ENCODE results near the gene TRAF3.
A peak's percentile ranks its signal among the peaks of the same experiment; 100 is the strongest.

Gene TRAF3

GRCh38 chr14:102907303-102907844, 130.1 kb downstream of the TRAF3 start:
- DNase-seq (ENCODE audit: low spot score) (no peak), FAIRE-seq (no peak)

GRCh38 chr14:102907980-102908730, 130.9 kb downstream of the TRAF3 start:
- DNase-seq (ENCODE audit: low spot score) (no peak), FAIRE-seq (no peak)

- FAIRE-seq: no peak
Measured at GRCh38 chr14:102908766-102909455, 131.7 kb downstream of the TRAF3 start.

DNA sequence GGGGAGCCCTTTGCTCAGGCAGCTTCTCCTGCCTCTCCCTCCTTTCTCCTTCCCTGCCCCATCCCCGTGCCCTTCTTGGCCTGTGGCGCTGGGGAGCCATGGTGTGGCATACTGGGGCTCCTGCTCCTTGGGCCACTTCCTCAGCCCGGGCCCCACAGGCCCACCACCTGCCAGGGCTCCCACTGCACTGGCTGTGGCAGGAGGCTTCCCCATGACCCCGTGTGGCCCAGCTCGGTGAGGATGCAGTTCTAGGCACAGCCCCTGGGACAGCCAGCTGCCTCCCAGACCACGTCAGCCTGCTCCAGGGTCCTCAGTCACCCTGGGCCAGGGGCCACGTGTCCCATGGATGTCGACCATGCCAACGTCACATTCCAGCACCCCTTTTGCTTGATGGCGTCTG, 132.2 kb downstream of the TRAF3 start:
- FAIRE-seq: no peak

More at GRCh38 chr14:102908766-102909455, 131.7 kb downstream of the TRAF3 start:
- DNase-seq (ENCODE audit: low spot score): no peak

GRCh38 chr14:102909911-102910310, 132.7 kb downstream of the TRAF3 start:
- no peak for FAIRE-seq
- no peak for DNase-seq (ENCODE audit: low spot score)

More for the DNA sequence above, 132.2 kb downstream of the TRAF3 start:
- no peak for DNase-seq (ENCODE audit: low spot score)

- DNase-seq (ENCODE audit: low spot score) (no peak), FAIRE-seq (no peak)
Measured at GRCh38 chr14:102910442-102910841, 133.2 kb downstream of the TRAF3 start.

- FAIRE-seq: no peak
- no peak for DNase-seq (ENCODE audit: low spot score)
Measured at GRCh38 chr14:102911541-102911951, 134.3 kb downstream of the TRAF3 start.

DNA sequence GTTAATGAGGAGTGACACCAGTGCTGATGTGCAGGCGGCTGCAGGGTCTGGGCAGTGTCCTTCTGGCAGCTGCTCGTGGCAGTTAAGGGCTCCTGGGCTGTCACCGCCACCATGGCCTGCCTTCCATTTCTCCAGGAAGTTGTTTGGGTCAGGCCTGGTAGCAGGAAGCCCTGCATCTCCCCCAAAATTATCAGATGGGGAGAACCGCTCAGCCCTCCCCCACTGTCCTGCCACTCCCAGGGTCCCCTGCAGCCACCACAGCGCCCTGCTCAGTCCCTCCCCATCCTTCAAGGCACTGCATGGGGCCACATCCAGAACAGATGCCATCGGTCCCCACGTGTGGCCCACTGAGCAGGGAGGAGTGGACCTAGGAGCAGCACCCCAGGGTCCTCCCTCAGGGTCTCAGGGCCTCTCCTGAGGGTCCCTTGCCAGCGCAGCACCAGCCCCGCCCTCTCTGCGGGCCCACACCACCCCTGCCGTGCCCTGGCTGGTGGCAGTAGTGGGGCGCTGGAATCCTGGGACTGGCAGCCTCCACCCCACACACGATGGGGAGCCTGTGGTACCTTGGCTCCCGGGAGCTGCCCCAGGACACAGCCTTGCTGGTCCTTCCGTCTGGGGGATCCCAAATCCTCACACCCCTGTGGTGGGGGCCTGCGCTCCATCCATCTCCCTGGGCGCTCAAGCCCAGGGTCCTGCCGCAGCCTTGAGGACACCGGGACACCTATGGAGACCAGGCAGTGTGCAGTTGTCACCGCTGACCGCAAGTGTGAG, 134.9 kb downstream of the TRAF3 start:
- DNase-seq (ENCODE audit: low spot score): no peak

DNA sequence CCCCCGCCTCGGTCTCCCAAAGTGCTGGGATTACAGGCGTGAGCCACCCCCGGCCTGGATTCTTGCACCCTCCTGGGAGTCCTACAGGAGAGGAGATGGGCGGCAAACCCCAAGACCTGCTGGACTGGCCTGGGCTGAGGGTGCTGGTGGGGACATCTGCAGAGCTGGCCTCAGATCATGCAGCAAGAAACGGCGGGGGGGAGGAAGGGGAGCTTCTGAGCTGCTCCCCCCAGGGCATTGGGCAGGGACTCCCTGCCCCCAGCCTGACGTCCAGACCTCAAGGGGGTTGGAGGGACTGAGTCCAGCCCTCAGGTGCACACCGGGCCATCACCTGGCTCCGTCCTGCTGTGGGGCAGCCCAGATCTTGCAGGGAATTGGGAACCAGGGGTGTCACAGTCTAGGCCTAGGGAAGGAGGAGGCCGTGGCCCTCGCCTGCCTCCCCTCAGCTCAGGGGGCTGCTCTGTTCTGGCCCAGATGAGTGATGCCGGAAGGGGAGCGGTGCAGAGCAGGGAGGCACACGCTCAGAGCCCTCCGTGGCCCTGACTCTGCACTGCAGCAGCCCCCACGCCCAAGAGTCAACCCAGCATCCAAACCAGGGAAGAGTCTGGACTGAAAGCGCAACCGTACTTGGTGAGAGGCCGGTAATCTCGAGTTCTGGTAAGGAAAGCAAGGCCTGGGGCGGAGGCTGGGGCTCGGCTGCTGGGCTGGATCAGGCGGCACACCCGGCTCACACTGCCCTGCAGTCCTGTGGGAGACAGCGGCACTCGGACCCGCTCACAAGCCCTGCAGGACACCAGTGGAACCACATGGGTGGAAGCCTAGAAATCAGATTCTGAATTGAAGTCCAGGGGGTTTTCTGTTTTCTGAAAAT, 136.3 kb downstream of the TRAF3 start:
- no peak for DNase-seq (ENCODE audit: low spot score)
- FAIRE-seq: no peak

More for the DNA sequence above, 134.9 kb downstream of the TRAF3 start:
- FAIRE-seq: no peak

- no peak for DNase-seq (ENCODE audit: low spot score)
Measured at GRCh38 chr14:102914474-102915291, 137.4 kb downstream of the TRAF3 start.

DNA sequence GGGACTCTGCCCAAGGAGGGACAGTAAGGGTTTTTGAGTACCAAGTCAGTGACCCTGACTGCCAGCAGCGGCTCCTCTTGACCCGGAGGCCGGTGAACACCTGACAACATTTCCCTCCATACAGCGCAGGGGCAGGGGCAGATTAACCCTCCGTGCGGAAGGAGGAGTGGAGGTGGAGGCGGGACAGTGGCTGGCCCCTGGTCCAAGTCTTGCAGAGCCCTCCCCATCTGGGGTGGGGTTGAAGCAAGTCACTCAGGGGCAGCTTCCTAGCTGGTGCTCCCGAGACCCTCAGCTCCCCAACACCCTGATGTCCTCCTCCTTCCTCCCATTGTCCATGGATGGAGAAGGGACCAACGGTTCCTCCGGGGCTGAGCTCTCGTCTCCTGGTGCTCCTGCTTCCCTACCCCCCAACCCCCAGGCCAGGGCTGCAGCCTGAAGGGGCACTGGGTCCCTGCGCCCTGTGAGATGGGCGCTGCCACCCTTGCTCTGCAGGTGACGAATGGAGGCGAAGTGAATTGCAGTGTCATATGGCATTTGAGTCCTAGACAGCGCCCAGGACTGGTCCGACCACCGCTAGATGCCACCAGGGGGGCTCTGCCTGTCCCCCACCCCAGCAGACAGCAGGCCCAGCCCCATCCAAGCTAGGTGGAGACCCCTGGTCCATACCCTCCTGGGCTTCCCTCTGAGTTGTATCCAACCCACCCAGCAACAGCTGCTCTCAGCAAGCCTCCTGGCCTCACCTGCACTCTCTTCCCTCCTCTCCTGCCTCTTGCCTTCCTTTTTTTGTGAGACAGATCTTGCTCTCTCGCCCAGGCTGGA, 138.3 kb downstream of the TRAF3 start:
- FAIRE-seq: no peak
- DNase-seq (ENCODE audit: low spot score): no peak

More at GRCh38 chr14:102914474-102915291, 137.4 kb downstream of the TRAF3 start:
- no peak for FAIRE-seq

GRCh38 chr14:102916347-102917055, 139.3 kb downstream of the TRAF3 start:
- FAIRE-seq (no peak), DNase-seq (ENCODE audit: low spot score) (no peak)

- DNase-seq (ENCODE audit: low spot score) (no peak), FAIRE-seq (no peak)
Measured at GRCh38 chr14:102917056-102917385, 139.8 kb downstream of the TRAF3 start.

DNA sequence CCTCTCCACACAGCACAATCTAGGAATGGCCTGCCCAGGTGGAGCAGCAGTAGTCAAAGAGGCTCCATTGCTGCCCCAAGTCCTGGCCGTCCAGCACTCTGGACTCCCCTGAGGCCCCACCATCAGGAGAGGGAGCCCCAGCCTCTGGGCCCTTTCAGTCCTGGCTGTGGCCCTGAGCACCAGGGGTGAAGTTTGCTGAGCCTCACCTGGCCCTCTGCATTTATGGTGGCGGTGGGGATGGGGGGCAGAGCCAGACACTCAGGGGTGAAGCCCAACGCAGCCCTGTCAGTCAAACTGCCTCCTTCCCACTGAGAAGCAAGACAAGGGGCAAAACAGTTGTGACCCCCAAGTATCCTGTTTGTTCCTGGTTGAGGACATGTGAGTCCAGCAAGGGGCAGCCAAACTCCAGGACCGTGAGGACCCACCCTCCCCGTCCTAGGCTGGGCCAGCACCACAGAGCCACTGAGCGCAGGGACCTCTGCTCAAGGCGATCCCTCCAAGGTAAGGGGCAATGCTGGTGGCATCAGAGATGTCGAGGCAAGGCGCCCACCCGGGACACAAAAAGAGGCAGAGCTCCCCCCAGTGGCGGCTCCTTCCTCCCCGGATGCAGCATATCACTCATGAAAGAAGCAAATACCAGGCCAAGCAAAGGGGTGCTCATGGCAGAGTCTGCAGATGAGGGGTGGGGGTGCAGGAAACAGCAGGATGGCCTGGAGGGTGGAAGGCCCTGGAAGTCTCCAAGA, 140.4 kb downstream of the TRAF3 start:
- FAIRE-seq (no peak), DNase-seq (ENCODE audit: low spot score) (peak; percentile 33)

DNA sequence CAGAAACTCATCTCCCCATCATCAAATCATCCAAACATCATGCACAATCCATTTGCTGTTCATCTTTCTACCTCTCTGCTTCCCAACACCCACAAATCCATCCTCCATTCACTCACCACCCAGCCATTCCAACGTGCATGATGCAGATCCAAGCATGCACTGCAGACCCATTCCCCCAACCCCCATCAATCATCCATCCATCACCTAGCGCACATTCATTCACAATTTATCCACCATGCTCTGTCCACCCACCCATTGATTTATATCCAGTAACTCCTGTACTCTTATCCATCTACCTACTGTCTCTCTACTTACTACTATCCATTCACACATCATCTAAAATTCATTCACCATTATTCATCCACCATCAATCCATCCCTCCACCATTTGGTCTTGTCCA, 141.2 kb downstream of the TRAF3 start:
- no peak for FAIRE-seq
- no peak for DNase-seq (ENCODE audit: low spot score)

DNA sequence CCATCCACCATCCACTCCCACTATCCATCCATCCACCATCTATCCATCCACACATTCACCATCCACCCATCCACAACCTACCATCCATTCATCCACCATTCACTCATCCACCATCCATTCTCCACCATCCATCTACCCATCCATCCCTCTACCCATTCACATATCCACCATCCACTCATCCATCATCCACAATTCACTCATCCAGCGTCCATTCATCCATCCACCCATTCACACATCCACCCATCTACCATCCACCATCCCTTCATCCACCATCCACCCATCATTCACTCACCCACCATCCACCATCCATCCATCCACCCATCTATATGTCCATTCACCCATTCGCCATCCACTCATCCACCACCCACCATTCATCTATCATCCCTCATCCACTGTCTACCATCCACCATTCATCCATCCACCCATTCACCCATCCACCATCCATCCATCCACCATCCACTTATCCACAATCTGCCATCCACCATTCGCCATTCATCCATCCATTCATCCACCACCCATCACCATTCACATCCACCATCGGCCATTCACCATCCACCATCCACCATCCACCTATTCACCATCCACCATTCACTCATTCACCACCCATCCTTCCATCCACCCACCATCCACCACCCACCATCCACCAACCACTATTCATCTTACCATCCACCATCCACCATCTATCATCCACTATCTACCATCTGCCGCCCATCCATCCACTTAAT, 143.2 kb downstream of the TRAF3 start:
- FAIRE-seq (no peak), DNase-seq (ENCODE audit: low spot score) (no peak)

GRCh38 chr14:102920998-102921304, 143.7 kb downstream of the TRAF3 start:
- FAIRE-seq: no peak

More at GRCh38 chr14:102920998-102921304, 143.7 kb downstream of the TRAF3 start:
- DNase-seq (ENCODE audit: low spot score): no peak
